Measurements from ENCODE around the gene CAMSAP1.
A peak's percentile ranks its signal among the peaks of the same experiment; 100 is the strongest.

CAMSAP1 gene

DNA sequence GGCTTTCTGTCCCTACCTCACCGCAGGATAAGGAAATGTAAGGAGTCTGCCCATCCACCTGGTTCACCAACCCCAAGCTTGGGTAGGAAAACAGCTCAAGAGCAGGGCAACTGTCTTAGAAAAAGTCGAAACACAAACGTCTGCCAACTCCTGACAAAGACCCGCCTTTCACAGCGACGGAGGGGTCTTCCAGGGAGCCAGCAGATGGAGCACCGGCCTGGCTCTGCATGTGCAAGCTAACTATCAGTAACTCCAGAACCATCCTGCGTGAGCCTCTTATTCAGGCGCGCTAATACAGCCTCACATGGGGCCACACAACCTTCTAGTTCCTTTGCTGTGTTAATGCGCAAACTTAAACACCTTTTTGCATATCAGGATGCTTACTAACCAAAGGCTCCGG is 26.9 kb downstream of the CAMSAP1 start:
- no peak for DNase-seq (ENCODE audit: low read depth)

DNA sequence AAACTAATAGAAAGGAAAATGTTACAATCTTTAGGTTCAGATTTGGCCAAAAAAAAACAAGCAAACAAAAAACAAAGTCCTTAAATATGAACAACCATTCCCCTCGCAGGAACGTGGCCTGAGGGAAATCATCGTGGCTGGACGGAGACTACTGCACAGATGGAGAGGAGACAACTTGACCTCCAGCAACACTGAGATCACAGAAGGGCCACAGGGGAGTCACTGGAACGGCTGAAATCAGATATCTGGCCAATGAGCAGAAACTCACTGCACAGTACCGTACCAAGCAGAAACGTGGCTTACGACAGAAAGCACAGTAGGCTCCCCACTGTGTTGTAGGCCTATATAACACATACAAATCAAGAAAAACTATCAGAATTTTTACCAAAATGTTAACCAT is 27.7 kb downstream of the CAMSAP1 start:
- no peak for DNase-seq (ENCODE audit: low read depth)

DNA sequence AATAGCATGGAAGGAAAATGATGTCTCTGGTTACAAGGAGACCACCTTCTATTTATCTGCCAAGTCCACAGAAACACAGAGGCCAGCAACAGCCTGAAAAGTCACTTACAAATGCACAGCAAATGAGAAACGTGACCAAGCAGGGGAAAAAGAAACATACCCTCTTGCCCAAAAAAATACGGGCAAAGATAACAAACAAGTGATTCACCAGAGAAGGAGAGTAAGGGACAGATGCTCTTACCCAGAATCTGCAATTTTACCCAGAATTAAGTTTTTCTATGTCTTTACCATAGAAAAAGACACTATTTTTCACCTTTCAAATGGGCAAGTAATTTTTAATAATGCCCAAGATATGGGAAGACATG is 28.1 kb downstream of the CAMSAP1 start:
- no peak for DNase-seq (ENCODE audit: low read depth)

DNA sequence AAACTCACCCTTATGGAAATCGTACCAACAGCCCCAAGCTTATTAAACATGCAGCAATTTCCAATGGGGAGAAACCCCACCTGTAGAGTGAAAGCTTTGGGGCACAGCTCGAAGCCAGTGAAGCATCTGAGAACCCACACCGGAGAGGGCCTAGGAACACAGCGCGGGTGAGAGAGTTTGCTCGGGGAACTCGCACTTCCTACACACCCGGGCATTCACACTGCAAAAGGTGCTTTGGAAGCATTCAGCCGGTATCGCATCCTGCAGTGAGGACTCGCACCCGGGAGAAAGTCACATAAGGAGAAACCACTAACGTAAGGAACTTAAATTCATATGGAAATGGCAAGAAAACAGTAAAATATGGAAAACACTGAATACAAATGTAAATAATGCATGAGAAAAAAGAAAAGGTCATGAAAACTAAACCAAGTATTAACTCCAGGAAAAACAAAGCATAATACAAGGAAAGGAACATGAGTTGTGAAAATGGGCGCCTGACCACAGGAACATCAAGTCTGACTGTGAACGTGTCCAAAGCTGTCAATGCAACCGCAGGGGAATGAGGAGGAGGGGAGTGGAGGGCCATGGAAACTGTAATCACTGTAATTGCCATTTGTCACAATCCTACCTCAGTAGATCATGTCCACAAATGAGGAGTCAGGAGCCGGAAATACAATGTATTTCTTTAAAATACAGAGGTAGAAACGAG is 28.7 kb downstream of the CAMSAP1 start:
- DNase-seq (ENCODE audit: low read depth): no peak

DNA sequence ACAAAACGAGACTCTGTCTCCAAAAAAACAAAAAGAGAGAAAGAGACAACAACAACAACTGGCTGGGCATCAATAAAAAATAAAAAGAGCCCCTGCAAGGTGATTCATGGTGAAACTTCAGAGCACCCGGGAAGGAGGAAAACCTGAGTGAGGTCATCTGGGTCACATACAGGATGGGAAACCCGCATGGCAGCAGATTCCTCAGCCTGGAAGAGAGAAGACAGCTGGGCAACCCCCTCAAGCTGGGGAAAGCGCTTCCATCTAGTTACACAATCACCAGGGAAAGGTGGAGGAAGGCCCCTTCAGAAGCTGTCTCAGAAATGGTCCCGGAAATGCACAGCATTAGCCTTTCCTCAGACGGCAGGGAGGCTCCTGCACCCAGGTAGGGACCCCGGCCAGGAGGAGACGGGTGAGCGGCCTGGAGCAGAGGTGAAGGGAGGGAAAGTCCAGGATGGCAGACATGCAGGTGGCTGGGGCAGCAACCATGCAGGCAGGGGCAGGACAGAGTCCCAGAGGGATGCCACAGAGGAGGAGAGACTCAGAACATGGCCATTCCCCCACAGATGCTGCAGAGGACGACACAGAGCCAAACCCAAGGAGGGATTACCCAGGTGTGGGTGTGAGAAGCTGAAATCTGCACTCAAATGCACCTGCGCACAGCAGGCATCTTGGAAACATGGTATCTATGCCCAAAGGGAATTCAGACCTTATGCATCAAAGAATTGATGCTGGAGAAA is 29.4 kb downstream of the CAMSAP1 start:
- DNase-seq (ENCODE audit: low read depth): no peak

DNA sequence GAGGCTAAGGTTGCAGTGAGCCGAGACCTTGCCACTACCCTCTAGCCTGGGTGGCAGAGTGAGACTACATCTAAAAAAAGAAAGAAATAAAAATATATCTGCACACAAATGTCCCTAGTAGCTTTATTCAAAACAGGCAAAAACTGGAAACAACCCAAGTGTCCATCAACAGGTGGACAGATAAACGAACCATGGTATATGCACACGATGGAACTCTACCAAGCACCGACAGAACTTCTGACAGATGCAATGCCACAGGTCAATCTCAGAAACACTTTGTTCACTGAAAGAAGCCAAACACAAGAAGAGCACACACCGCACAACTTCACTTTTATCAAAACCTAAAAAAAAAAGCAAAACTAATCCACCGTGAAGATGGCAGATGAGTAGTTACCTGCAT is 30.4 kb downstream of the CAMSAP1 start:
- no peak for DNase-seq (ENCODE audit: low read depth)

DNA sequence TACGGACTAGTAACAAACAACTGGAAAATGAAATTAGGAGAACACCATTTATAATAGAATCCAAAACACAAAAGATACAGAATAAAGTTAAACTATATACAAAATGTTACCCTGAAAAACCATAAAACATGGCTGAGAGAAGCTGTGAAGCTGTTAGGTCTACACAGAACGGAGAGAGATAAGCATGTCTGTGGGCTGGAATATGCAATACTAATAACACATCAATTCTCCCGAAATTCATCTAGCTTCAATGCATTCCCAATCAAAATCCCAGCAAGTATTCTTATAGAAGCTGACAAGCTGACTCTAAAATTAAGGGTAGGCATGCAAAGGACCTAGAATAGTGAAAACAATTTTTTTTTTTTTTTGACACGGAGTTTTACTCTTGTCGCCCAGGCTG is 32.5 kb downstream of the CAMSAP1 start:
- no peak for DNase-seq (ENCODE audit: low read depth)

DNA sequence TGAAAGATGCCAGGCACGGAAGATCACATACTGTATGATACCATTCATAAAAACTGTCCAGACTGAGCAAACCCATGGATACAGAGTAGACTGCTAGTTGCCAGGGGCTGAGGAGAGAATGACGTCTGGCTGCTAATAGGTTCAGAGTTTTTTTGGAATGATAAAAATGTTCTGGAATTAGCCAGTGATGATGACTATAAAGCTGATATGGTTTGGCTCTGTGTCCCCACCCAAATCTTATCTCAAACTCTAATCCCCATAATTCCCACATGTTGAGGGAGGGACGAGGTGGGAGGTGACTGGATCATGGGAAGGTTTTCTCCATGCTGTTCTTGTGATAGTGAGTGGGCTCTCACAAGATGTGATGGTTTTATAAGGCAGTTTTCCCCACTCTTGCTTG is 37.4 kb downstream of the CAMSAP1 start:
- no peak for DNase-seq (ENCODE audit: low read depth)

DNA sequence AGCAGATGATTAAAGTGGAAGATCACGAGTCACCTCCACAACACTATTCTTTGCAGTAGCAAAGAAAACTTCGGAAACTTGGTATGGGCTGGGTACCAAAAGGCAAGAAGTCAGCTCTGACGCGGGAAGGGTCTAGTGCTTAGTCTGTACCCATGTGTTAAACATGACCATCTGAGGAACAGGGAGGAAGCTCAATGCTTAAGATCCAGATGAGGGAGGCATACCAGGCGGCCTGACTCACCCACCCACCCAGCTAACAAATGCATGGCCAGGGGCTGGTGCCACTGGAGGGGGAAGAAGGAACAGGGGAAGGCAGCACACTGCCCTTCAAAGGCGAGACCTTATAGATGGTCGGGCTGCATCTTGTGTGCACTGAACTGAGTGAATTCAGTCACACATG is 41.8 kb downstream of the CAMSAP1 start:
- peak; percentile 47 for DNase-seq (ENCODE audit: low read depth)

DNA sequence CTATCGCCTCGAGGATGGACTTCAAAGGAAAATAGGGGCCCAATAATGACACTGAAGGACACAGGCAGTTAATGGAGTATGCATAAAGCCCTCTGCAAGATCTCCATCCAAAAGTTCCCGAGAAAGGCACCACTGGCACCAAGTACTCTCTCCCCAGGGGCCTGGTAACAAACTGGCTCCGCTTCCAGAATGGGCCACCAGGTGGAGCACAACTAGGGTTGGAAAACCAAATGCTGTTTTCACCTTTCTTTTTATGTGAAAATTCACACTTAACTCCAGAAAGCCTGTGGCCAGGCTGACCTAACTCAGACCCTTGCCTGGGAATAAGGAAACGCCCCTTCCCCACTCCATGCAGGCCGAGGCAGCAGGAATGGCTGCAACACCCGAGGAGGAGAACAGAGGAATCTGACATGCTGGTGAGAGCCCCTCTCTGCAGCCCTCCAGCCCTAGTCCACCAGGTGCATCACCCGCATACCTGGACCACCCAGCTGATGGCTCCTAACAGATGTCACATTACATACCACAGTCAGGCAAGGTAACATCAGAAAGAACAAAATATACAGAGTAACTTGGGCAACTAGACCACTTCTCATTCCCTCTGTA is 42.8 kb downstream of the CAMSAP1 start:
- DNase-seq (ENCODE audit: low read depth): peak; percentile 54

DNA sequence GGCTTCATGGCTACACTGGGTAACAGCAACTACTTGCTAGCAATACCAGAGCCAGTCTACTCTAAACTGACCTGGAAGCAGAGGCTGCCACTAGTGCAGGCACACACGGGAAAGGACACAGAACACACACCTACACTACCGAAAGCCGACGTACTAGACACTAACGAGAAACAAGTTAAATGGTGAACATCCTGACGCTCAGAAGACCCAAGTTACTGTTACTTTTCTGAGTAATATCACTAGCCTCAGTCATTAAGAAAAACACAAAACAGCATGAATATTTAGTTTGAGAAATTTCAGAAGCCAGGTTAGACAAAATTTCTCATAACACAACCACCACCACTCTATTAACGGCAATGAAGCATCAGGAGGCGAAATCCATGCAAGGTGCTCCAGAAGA is 44.5 kb downstream of the CAMSAP1 start:
- no peak for DNase-seq (ENCODE audit: low read depth)

DNA sequence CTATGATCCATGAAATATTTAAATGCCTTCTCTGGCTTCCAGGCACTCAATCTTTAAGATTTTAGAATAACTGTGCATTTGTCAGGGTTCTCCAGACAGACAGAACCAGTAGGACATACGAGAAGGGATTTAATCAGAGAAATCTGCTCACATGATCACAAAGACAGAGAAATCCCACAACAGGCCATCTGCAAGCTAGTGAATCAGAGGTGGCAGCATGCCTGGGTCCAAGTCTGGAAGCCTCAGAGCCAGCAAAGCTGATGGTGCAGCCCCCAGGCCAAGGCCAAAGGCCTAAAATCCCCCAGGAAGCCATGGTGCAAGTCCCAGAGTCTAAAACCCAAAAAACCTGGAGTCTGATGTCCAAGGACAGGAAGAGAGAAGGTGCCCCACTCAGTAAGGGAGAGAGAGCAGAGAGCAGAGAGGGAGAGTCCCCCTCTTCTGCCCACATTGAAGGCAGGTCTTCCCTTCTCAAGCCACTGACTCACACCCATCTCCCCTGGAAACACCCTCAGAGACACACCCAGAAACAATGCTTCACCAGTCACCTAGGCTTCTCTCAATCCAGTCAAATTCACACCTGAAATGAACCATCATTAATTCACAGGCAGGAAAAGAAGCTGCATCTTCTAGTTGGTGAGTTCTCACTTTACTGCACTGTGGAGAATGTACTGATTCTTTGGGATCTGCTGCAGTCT is 48.7 kb downstream of the CAMSAP1 start:
- DNase-seq (ENCODE audit: low read depth): peak; percentile 16

DNA sequence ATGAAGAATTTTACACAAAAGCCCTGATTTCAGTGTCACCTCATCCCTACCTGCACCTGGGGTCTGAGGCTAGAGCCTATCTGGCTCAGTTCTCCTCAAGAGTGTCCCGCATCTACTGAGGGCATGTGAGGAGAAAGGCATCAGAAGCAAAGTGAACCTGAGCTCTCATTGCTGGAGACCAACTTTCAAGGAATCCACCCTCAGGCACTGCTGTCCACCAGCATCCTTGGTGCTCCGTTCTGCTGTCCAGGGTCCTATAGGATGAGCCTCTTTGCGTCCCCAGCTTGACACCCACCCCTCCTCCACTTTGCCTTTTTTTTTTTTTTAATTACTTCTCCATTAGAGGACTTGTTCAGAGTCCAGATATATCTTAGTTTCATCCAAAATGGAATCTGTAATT is 49.5 kb downstream of the CAMSAP1 start:
- DNase-seq (ENCODE audit: low read depth): peak; percentile 18

DNA sequence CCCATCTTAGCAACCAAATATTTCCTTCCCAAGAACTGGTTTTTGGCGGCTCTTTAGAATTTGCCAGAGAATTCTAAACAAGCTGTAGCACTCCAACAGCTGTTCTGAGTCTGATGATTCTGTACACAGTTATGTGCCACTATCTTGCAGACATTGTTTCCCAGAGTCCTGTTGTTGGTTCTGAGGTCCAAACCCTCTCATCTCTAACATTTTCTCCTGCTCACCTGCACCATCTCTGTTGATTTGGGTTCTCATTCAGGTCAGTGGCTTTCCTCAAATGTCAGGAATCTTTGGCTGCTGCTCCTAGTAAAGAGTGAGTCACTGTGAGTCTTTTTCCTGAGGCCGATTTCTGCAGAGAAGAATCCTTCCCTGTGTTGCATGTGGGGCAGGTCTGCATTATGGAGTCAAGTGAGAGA is 50.0 kb downstream of the CAMSAP1 start:
- DNase-seq (ENCODE audit: low read depth): peak; percentile 55

DNA sequence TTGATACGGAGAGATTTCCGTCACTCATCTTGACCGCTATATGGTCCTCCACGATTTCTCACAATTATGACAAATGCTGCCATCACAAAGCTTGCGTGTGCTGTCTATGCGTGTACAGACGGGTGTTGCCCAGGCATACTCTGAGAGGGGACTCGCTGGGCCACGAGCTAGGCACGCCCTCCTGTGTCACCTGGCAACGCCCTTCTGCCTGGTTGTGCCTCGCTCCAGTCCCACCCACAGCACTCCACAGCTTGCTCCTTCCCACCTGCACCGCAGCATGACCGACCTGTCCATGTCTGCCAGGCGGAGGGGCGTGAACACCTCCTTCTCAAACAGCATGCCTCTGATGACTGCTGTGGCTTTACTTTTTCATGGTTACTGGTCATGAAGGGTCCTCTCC is 55.6 kb downstream of the CAMSAP1 start:
- DNase-seq (ENCODE audit: low read depth): no peak

DNA sequence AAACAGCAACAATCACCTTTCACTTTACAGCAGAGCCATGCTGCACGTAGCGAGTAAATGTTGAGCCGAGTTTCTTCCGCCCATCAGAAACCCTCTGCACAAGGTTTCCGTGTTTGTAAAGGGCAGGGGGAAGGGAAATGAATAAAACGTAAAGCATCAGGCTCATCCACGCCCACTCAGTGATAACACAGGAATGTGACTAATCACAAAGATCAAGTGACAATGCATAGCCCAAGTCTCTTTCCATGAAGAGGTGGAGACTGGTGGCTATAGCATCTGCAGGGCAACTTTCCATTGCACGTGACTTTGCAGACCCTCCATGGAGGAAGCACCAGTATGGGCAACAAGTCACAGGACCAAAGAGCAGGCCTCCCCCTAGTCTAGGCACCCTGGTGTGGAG is 56.6 kb downstream of the CAMSAP1 start:
- DNase-seq (ENCODE audit: low read depth): no peak

DNA sequence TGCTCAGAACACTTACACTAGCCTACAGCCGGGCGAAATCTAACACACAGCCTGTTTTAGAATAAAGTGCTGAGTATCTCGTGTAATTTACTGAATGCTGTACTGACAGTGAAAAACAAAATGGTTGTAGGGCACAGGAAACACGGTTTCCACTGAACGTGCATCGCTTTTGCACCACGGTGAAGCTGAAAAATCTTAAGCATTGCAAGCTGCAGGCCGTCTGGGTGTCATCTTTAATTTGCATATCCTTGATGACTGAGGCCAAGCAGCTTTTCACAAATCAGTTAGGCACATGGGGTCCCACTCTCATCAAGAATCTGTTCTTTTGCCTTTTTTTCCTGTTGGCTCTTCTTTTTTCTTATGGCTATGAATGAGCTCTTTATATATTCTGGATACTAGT is 58.2 kb downstream of the CAMSAP1 start:
- no peak for DNase-seq (ENCODE audit: low read depth)

DNA sequence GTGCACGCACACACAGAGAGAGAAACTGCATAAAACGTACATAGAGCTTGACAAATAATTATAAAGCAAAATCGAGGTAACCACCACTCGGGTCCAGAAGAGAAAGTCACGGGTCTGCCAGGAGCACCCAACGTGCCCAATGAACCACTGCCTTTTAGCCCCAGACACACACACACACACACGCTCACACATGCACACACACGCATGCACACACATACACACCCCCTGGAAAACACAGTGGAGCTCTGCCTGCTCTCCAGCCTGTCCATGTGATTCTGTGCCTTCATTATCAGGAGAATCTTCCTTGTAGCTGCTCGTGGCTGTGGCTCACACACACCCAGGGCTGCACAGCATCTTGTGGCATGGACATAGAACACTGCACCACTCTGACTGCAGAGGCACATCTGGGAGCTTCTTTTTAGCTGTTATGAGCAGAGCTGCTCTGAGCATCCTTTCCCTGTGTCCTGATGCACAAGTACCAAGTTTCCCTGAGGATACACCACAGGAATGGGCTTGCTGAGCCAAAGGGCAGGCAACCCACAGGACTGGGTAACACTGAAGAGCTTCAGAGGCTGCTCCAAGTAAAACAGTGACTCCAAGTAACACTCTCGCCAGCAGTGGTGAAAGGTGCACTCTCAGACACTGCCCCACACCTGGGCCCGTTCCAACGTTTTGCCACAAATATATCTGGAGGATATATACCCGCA is 58.9 kb downstream of the CAMSAP1 start:
- DNase-seq (ENCODE audit: low read depth): no peak

DNA sequence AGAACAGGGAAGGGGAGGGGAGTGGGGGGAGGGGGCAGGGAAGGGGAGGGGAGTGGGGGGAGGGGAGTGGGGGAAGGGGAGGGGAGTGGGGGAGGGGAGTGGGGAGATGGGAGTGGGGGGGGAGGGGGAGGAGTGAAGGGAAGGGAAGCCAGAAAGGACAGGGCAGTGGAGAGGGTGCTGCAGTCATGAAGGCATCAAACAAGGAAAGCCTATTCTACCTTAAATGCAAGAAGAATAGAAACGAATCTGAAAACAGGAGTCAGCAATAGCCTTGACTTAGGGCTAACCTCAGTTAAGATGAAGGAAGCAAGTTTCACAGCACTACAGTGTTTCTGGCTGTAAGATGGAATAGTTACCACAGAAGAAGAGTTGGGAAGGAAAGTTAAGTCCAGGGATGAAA is 59.5 kb downstream of the CAMSAP1 start:
- no peak for DNase-seq (ENCODE audit: low read depth)

DNA sequence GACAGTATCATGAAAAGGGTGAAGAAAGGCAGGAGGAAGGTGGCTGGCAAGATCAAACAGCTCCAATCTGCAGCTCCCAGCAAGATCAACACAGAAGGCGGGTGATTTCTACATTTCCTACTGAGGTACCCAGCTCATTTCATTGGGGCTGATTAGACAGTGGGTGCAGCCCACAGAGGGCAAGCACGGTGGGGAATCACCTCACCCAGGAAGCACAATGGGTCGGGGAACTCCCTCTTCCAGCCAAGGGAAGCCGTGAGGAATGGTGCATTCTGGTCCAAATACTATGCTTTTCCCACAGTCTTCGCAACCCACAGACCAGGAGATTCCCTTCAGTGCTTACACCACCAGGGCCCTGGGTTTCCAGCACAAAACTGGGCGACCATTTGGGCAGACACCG is 66.8 kb downstream of the CAMSAP1 start:
- no peak for DNase-seq (ENCODE audit: low read depth)

DNA sequence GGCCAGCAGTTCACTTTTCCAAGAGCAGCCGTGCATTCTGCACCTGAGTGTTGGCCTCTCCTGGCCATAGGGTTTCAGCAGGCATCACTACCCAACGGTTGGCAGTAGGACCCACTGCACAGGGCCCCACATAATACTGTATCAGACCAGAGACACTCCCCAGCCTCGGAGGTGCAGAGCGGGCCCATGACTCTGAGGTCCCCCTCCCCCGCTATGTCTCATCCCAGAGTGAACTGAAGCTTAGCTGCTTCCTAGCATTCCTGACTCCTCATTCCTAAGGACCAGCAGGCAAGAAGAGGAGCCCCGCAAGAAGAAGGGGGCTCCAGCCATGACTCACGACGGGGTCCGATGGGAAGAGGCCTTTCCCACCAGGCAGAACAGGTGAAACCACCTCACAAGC is 67.2 kb downstream of the CAMSAP1 start:
- DNase-seq (ENCODE audit: low read depth): no peak

DNA sequence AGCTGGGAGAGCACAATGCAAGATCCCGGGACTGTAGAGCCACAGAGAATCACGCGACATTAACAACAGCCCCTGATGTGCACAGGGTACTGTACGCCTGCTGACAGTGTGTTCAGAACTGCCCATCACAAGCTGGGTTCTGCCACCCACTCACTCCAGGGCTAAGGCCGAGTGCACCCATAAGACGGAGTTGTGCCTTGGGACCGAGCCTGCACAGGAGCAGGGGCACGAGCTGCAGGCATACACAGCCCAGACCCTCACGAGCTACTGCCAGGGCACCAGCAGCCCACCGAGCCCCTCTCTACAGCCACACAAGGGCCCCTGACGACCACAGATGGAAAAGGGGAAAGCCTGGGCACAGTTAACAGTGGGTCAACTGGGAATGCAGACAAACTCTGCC is 67.8 kb downstream of the CAMSAP1 start:
- DNase-seq (ENCODE audit: low read depth): no peak

Measured in EH (cell line).